ENCODE results near the gene POTEM. TPM values are rescaled to one million over a fixed set of nuclear protein-coding genes. Genes with fewer than 3 reads are reported as not detected.
A peak's percentile ranks its signal among the peaks of the same experiment; 100 is the strongest.
"Not testable (repeated sequence)": the region's sequence is repeated elsewhere in the genome, so short reads cannot be mapped to it uniquely, and the experiment has no call there.

POTEM gene
- total RNA-seq (not detected), polyA plus RNA-seq (not detected)
- long read RNA-seq, donor 1: 0 reads
- long read RNA-seq, donor 2: 0 reads
- long read RNA-seq, donor 3: 0 reads
- long read RNA-seq, donor 4: 0 reads
- long read RNA-seq, donor 5: 0 reads

GRCh38 chr14:18967134-18967533 lies at the start of gene POTEM:
TSS of gene POTEM (plus strand) at chr14:18967434. CDS start at chr14:18967486, 52 bp downstream.
- no CpG with 5 or more reads among the region's 13 CpGs for WGBS, 2 donors
- not testable (repeated sequence) for H3K4me1 ChIP-seq (ENCODE audit: control insufficient read depth in 5 of 5, insufficient read depth in 5 of 5, low read length in 5 of 5); H3K9ac ChIP-seq (ENCODE audit: insufficient read depth in 1 of 2, low read length in 2 of 2); DNase-seq; H3K27me3 ChIP-seq (ENCODE audit: control insufficient read depth in 3 of 3, insufficient read depth in 3 of 3, low read length in 2 of 3); H3K4me3 ChIP-seq; ATAC-seq (ENCODE audit: insufficient read depth, low FRiP score); H3K36me3 ChIP-seq (ENCODE audit: control insufficient read depth in 4 of 4, insufficient read depth in 4 of 4, low read length in 4 of 4); H3K27ac ChIP-seq (ENCODE audit: low read depth in 1 of 2, low read length in 1 of 2); H3K9me3 ChIP-seq (ENCODE audit: control insufficient read depth in 4 of 4, insufficient read depth in 3 of 4, low read length in 3 of 4)

- not testable (repeated sequence) for DNase-seq; H3K27me3 ChIP-seq (ENCODE audit: control insufficient read depth in 3 of 3, insufficient read depth in 3 of 3, low read length in 2 of 3); H3K4me1 ChIP-seq (ENCODE audit: control insufficient read depth in 5 of 5, insufficient read depth in 5 of 5, low read length in 5 of 5); H3K4me3 ChIP-seq; H3K9ac ChIP-seq (ENCODE audit: insufficient read depth in 1 of 2, low read length in 2 of 2); ATAC-seq (ENCODE audit: insufficient read depth, low FRiP score); H3K27ac ChIP-seq (ENCODE audit: low read depth in 1 of 2, low read length in 1 of 2); H3K36me3 ChIP-seq (ENCODE audit: control insufficient read depth in 4 of 4, insufficient read depth in 4 of 4, low read length in 4 of 4); H3K9me3 ChIP-seq (ENCODE audit: control insufficient read depth in 4 of 4, insufficient read depth in 3 of 4, low read length in 3 of 4)
- 82 to 90% methylated on average over 6 to 7 of the region's 8 CpGs for WGBS, 2 donors
Measured at GRCh38 chr14:18918345-18918744, 48.9 kb upstream of the POTEM start.

DNA sequence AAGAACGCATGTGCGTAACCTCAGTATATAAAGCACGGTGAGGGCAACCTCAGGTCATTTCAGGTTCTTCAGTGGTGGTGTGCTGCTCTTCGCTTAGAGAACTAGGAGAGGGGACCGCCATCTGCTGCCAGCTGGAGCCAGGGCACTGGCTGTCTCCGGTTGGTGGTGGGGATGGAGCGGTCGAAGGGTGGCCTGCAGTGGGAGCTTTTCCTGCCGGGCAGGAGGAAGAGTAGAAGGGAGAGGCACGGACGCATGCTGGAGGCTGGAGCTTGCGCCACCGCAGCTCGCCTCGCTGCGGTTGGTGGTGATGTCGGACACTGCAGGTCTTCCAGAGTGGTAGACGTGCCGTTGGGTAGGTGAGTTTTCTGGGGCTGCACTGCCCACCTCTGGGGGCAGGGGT lies 47.2 kb upstream of the POTEM start:
- not testable (repeated sequence) for H3K9ac ChIP-seq (ENCODE audit: insufficient read depth in 1 of 2, low read length in 2 of 2); DNase-seq; H3K27ac ChIP-seq (ENCODE audit: low read depth in 1 of 2, low read length in 1 of 2); H3K27me3 ChIP-seq (ENCODE audit: control insufficient read depth in 3 of 3, insufficient read depth in 3 of 3, low read length in 2 of 3); H3K36me3 ChIP-seq (ENCODE audit: control insufficient read depth in 4 of 4, insufficient read depth in 4 of 4, low read length in 4 of 4); H3K4me1 ChIP-seq (ENCODE audit: control insufficient read depth in 5 of 5, insufficient read depth in 5 of 5, low read length in 5 of 5); H3K9me3 ChIP-seq (ENCODE audit: control insufficient read depth in 4 of 4, insufficient read depth in 3 of 4, low read length in 3 of 4); ATAC-seq (ENCODE audit: insufficient read depth, low FRiP score); H3K4me3 ChIP-seq
- 89 to 91% methylated on average over 3 of the region's 19 CpGs for WGBS, 2 donors

DNA sequence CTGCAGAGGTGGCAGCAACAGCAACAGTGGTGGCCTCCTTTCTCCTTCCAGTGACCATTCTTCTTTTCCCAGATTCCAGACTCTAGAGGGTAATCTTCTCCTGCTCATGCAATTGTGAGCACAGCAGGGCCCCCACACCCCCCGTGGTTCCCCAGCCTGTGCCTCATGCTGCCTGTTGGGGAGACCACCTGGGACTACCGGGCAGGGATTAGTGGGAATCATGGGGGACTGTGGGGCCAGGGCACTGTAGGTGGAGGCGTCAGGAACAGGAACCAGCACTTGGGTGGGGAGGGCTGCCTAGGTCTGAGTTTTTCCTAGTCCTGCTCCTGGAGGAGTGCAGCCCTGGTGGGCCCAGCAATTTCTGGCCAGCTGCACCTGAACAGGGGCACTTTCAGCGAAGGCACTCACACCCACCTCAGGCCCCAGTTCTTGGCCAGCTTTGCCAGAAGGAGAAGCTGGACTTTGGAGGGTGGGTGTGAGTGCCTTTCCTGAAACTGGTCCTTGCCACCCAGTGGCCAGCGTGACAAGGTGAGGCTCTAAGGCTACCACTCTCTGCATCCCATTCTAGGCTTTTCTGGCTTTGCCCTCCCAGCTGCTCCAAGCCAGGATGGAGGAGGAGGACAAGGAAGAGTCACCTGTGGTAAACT lies 46.1 kb upstream of the POTEM start:
- H3K27me3 ChIP-seq (ENCODE audit: control insufficient read depth in 3 of 3, insufficient read depth in 3 of 3, low read length in 2 of 3); H3K9ac ChIP-seq (ENCODE audit: insufficient read depth in 1 of 2, low read length in 2 of 2); H3K4me1 ChIP-seq (ENCODE audit: control insufficient read depth in 5 of 5, insufficient read depth in 5 of 5, low read length in 5 of 5); H3K27ac ChIP-seq (ENCODE audit: low read depth in 1 of 2, low read length in 1 of 2); H3K9me3 ChIP-seq (ENCODE audit: control insufficient read depth in 4 of 4, insufficient read depth in 3 of 4, low read length in 3 of 4); H3K36me3 ChIP-seq (ENCODE audit: control insufficient read depth in 4 of 4, insufficient read depth in 4 of 4, low read length in 4 of 4); ATAC-seq (ENCODE audit: insufficient read depth, low FRiP score); DNase-seq; H3K4me3 ChIP-seq: not testable (repeated sequence)
- 77 to 79% methylated on average over 1 to 2 of the region's 5 CpGs for WGBS, 2 donors

GRCh38 chr14:18936848-18937247 lies 30.4 kb upstream of the POTEM start:
- not testable (repeated sequence) for ATAC-seq (ENCODE audit: insufficient read depth, low FRiP score); H3K4me3 ChIP-seq; H3K4me1 ChIP-seq (ENCODE audit: control insufficient read depth in 5 of 5, insufficient read depth in 5 of 5, low read length in 5 of 5); H3K9me3 ChIP-seq (ENCODE audit: control insufficient read depth in 4 of 4, insufficient read depth in 3 of 4, low read length in 3 of 4); H3K27ac ChIP-seq (ENCODE audit: low read depth in 1 of 2, low read length in 1 of 2); H3K9ac ChIP-seq (ENCODE audit: insufficient read depth in 1 of 2, low read length in 2 of 2); H3K36me3 ChIP-seq (ENCODE audit: control insufficient read depth in 4 of 4, insufficient read depth in 4 of 4, low read length in 4 of 4); DNase-seq; H3K27me3 ChIP-seq (ENCODE audit: control insufficient read depth in 3 of 3, insufficient read depth in 3 of 3, low read length in 2 of 3)
- WGBS, 2 donors: 80% methylated on average over 3 of the region's 9 CpGs; no CpG with 5 or more reads in 1 of the 2 donors

DNA sequence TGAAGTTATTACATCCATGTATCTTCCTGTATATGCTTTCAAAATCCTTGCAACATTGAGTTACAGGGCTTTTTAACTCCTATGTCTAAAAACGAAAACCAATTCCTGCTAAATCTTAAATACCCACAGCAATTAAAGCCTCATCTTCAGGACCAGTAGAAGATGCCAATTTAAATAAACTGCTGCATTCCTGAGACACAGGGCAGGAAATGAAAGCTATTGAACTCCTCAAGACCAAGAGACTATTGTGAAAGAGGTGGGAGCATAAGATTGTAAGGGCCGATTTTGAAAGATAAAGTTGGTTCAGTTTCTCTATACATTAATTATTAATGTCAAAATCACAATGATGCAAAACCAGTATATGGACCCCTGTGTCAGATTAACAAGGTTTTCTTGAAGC lies 28.5 kb upstream of the POTEM start:
- not testable (repeated sequence) for DNase-seq; H3K27ac ChIP-seq (ENCODE audit: low read depth in 1 of 2, low read length in 1 of 2); H3K4me3 ChIP-seq; H3K36me3 ChIP-seq (ENCODE audit: control insufficient read depth in 4 of 4, insufficient read depth in 4 of 4, low read length in 4 of 4); H3K27me3 ChIP-seq (ENCODE audit: control insufficient read depth in 3 of 3, insufficient read depth in 3 of 3, low read length in 2 of 3); H3K9ac ChIP-seq (ENCODE audit: insufficient read depth in 1 of 2, low read length in 2 of 2); ATAC-seq (ENCODE audit: insufficient read depth, low FRiP score); H3K9me3 ChIP-seq (ENCODE audit: control insufficient read depth in 4 of 4, insufficient read depth in 3 of 4, low read length in 3 of 4); H3K4me1 ChIP-seq (ENCODE audit: control insufficient read depth in 5 of 5, insufficient read depth in 5 of 5, low read length in 5 of 5)
- no CpG with 5 or more reads among the region's 2 CpGs for WGBS, 2 donors

- H3K9me3 ChIP-seq (ENCODE audit: control insufficient read depth in 4 of 4, insufficient read depth in 3 of 4, low read length in 3 of 4); H3K36me3 ChIP-seq (ENCODE audit: control insufficient read depth in 4 of 4, insufficient read depth in 4 of 4, low read length in 4 of 4); ATAC-seq (ENCODE audit: insufficient read depth, low FRiP score); H3K27ac ChIP-seq (ENCODE audit: low read depth in 1 of 2, low read length in 1 of 2); H3K9ac ChIP-seq (ENCODE audit: insufficient read depth in 1 of 2, low read length in 2 of 2); DNase-seq; H3K4me3 ChIP-seq; H3K27me3 ChIP-seq (ENCODE audit: control insufficient read depth in 3 of 3, insufficient read depth in 3 of 3, low read length in 2 of 3); H3K4me1 ChIP-seq (ENCODE audit: control insufficient read depth in 5 of 5, insufficient read depth in 5 of 5, low read length in 5 of 5): not testable (repeated sequence)
- WGBS, 2 donors: 42 to 63% methylated on average over 2 of the region's 6 CpGs
Measured at GRCh38 chr14:18949939-18950338, 17.3 kb upstream of the POTEM start.

DNA sequence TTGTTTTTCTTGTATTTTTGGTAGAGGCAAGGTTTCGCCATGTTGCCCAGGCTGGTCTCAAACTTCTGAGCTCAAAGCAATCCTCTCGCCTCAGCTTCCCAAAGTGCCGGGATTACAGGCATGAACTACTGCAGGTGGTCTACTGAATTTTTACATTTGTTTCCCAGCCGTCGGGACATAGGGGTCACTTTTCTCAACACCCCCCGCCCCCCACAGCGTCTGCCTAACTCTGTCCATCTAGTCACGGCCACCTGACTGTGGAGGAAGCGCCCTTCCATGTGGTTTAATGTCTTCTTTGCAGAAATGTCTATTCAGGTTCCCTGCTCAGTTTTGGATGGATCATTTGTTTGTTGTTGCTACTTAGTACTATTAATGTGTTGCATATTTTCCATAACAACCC lies 14.1 kb upstream of the POTEM start:
- not testable (repeated sequence) for H3K9me3 ChIP-seq (ENCODE audit: control insufficient read depth in 4 of 4, insufficient read depth in 3 of 4, low read length in 3 of 4); H3K27me3 ChIP-seq (ENCODE audit: control insufficient read depth in 3 of 3, insufficient read depth in 3 of 3, low read length in 2 of 3); H3K9ac ChIP-seq (ENCODE audit: insufficient read depth in 1 of 2, low read length in 2 of 2); H3K27ac ChIP-seq (ENCODE audit: low read depth in 1 of 2, low read length in 1 of 2); H3K4me3 ChIP-seq; H3K4me1 ChIP-seq (ENCODE audit: control insufficient read depth in 5 of 5, insufficient read depth in 5 of 5, low read length in 5 of 5); ATAC-seq (ENCODE audit: insufficient read depth, low FRiP score); H3K36me3 ChIP-seq (ENCODE audit: control insufficient read depth in 4 of 4, insufficient read depth in 4 of 4, low read length in 4 of 4)
- WGBS, 2 donors: 76 to 82% methylated on average over 9 of the region's 9 CpGs
- peak in 1 of 3 donors; percentile 9 for DNase-seq
